HG03060 (cell line): ENCODE measurements around the gene CDKL1.

ENCODE experiments used
- ATAC-seq: cut with Tn5 transposase; IDR thresholded peaks from one replicate; pipeline ENCODE4 v1.9.1; 2021; ENCODE audit warnings: low read depth, moderate number of reproducible peaks; ENCODE audit not compliant: unreplicated experiment

CDKL1 gene

GRCh38 chr14:50396631-50397389 lies at the start of gene CDKL1:
Gene CDKL1 (minus strand): TSS chr14:50396881. CDS start chr14:50395868, 1,013 bp downstream.
- peak; percentile 15 for ATAC-seq

- no peak for ATAC-seq
Observed at GRCh38 chr14:50434528-50434927, 37.8 kb upstream of the CDKL1 start.

- ATAC-seq, result no peak
Observed at GRCh38 chr14:50432131-50432530, 35.5 kb upstream of the CDKL1 start.

GRCh38 chr14:50425816-50426215 lies 29.1 kb upstream of the CDKL1 start:
- no peak for ATAC-seq

- ATAC-seq, result no peak
Observed at GRCh38 chr14:50425105-50425504, 28.4 kb upstream of the CDKL1 start.

GRCh38 chr14:50423529-50423928 lies 26.8 kb upstream of the CDKL1 start:
- ATAC-seq, result no peak

GRCh38 chr14:50421499-50421898 lies 24.8 kb upstream of the CDKL1 start:
- ATAC-seq, result no peak

- ATAC-seq, result no peak
Observed at GRCh38 chr14:50417853-50418252, 21.2 kb upstream of the CDKL1 start.

GRCh38 chr14:50410921-50411320 lies 14.2 kb upstream of the CDKL1 start:
- no peak for ATAC-seq

GRCh38 chr14:50410071-50410470 lies 13.4 kb upstream of the CDKL1 start:
- ATAC-seq, result no peak

- no peak for ATAC-seq
Observed at GRCh38 chr14:50407111-50407812, 10.6 kb upstream of the CDKL1 start.

GRCh38 chr14:50403419-50403818 lies 6.7 kb upstream of the CDKL1 start:
- ATAC-seq, result no peak

- ATAC-seq, result no peak
Observed at GRCh38 chr14:50402965-50403364, 6.3 kb upstream of the CDKL1 start.

- ATAC-seq, result no peak
Observed at GRCh38 chr14:50400461-50400860, 3.8 kb upstream of the CDKL1 start.

GRCh38 chr14:50399251-50400032 lies 2.8 kb upstream of the CDKL1 start:
- no peak for ATAC-seq

GRCh38 chr14:50398189-50398580 lies 1.5 kb upstream of the CDKL1 start:
- ATAC-seq, result no peak

- no peak for ATAC-seq
Observed at GRCh38 chr14:50397390-50398188, 908 bp upstream of the CDKL1 start.

- ATAC-seq, result no peak
Observed at GRCh38 chr14:50395448-50395847, 1.2 kb downstream of the CDKL1 start.

- no peak for ATAC-seq
Observed at GRCh38 chr14:50394713-50395112, 2.0 kb downstream of the CDKL1 start.

GRCh38 chr14:50389668-50390441 lies 6.8 kb downstream of the CDKL1 start:
- ATAC-seq, result no peak
